IPS-18c (cell line): ENCODE results near the gene MIA.
"Not testable (repeated sequence)": the region's sequence is repeated elsewhere in the genome, so short reads cannot be mapped to it uniquely, and the experiment has no call there.

Source experiments
- H3K4me3 ChIP-seq: 2 replicates; pipeline ENCODE4 v1.7.0; 2013; ENCODE audit warnings: low read depth, mild to moderate bottlenecking, low read length, moderate library complexity; ENCODE audit not compliant: insufficient read depth
- H3K9me3 ChIP-seq: one replicate; pipeline ENCODE4 v1.6.1; 2013; ENCODE audit warnings: mild to moderate bottlenecking, low read length, moderate library complexity; ENCODE audit not compliant: control insufficient read depth, insufficient read depth

The MIA gene

DNA sequence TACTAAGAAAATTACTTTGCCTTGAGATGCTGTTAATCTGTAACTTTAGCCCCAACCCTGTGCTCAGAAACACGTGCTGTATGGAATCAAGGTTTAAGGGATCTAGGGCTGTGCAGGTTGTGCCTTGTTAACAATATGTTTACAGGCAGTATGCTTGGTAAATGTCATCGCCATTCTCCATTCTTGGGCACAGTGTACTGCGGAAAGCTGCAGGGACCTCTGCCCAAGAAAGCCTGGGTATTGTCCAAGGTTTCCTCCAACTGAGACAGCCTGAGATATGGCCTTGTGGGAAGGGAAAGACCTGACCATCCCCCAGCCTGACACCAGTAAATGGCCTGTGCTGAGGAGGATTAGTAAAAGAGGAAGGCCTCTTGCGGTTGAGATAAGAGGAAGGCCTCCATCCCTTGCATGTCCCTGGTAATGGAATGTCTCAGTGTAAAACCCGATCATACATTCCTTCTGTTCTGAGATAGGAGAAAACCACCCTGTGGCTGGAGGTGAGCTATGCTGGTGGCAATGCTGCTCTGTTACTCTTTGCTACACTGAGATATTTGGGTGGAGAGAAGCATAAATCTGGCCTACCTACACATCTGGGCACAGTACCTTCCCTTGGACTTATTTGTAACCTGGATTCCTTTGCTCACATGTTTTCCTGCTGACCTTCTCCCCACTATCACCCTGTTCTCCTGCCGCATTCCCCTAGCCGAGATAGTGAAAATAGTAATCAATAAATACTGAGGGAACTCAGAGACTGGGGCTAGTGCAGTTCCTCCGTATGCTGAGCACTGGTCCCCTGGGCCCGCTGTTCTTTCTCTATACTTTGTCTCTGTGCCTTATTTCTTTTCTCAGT is 47.6 kb downstream of the MIA start:
- H3K4me3 ChIP-seq, H3K9me3 ChIP-seq: not testable (repeated sequence)

DNA sequence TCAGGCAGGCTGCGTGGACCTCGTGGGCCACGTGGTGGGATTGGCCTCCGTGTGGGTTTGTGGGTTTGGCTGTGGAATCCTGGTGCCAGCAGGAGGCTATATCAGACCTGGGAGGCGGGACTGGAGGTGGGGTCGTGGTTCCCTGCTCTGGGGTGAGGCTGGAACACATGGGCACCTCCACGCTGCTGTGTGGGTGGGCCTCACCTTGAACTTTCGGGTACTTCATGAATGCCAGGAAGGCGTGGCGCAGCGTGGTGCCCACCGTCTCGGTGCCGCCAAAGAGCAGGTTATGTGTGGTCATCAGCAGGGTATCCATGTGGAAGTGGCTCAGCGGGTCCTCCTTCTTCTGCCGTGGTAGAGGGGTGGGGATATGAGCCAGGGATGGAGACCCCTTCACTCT is 49.6 kb downstream of the MIA start:
- not testable (repeated sequence) for H3K4me3 ChIP-seq, H3K9me3 ChIP-seq

DNA sequence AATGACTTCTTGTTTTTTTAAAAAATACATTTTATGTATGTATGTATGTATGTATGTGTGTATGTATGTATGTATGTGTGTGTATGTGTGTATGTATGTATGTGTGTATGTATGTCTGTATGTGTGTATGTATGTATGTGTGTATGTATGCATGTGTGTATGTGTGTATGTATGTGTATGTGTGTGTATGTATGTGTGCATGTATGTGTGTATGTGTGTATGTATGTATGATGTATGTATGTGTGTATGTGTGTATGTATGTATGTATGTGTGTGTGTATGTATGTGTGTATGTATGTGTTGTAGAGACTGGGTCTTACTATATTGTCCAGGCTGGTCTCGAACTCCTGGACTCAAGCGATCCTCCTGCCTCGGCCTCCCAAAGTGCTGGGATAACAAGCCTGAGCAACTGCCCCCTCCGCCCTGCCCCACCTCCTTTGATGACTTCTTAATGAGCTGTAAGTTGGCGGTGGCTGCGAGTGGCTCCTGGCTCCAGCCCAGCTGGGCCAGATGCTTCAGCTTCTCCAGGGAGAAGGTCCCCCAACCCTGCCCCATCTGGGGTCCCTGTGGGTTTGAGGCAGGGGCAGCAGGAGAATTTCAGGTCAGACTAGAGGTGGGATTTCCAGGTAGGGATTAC is 50.3 kb downstream of the MIA start:
- not testable (repeated sequence) for H3K4me3 ChIP-seq, H3K9me3 ChIP-seq

DNA sequence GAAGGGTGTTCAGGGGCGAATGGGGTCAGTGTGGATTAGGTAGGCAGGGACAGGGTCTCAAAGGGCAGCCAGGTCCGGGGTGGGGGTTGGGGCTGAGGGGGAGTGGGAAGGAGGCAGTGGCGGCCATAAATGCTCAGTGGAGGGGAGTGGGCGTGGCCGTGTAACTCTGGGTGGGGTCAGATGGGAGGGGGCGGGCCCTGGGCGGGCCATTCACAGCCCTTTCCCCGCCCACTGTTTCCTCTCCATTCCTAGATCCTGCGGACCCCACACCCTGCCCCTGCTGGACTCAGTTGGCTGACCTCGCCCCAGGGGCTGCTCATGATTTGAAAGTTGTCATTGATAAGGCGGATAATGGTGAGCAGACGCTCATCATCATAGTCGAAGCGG is 51.0 kb downstream of the MIA start:
- H3K9me3 ChIP-seq, H3K4me3 ChIP-seq: not testable (repeated sequence)

DNA sequence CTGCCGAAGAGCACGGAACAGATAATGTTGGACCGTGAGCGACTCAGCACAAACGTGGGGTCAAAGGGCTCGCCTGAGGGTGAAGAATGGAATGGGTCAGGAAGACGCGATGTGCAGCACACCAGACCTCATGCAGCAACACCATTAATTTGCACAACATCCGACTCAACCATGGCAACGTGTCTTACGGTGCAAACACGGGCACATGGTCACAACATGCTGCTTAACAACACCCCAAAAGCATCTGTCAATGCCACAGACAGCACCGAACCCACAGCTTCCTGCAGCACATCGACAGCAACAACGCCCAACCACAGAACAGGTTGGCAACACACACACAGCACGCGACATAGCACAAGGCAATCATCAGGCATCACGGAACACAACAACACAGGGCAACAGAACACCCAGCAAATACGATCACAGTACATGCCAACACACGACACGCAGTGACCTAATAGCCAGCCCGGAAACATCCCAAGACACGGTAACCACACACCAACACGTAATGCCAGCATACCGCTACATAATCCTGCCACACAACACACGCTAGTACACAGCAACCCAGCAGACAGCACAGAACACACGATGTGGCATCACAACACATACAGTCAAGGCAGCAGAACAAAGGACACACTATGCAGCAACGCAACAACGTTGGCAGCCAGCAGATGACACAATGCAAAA is 51.5 kb downstream of the MIA start:
- not testable (repeated sequence) for H3K4me3 ChIP-seq, H3K9me3 ChIP-seq
